Stimulated activated naive CD8-positive, alpha-beta T cell treated with anti-CD3 and anti-CD28 coated beads, Interleukin-15, amount 100 ng/mL, for 72 hours (primary cell): ENCODE data around the gene ANKRA2.
"Not testable (repeated sequence)": the region's sequence is repeated elsewhere in the genome, so short reads cannot be mapped to it uniquely, and the experiment has no call there.

ENCODE experiments used
- ATAC-seq: fragments of 150-1000 bp; cut with Tn5 transposase; 2 replicates; pipeline ENCODE4 v1.10.0; 2021; ENCODE audit warnings: mild to moderate bottlenecking, moderate library complexity
- DNase-seq, 2 donors: peaks; one replicate each; pipeline ENCODE4 v3.0.0; 2021 to 2022
- H3K27ac Mint-ChIP-seq, 2 donors: one replicate each; pipeline ENCODE4 v1.8.0; 2022; ENCODE audit warnings: mild to moderate bottlenecking in 2 of 2, mixed read lengths in 2 of 2, moderate library complexity in 2 of 2
- H3K27me3 Mint-ChIP-seq: one replicate; pipeline ENCODE4 v1.8.0; 2022; ENCODE audit warnings: mixed read lengths
- H3K4me1 Mint-ChIP-seq: one replicate; pipeline ENCODE4 v1.8.0; 2022; ENCODE audit warnings: mild to moderate bottlenecking, mixed read lengths
- H3K4me3 Mint-ChIP-seq, 2 donors: one replicate each; pipeline ENCODE4 v1.8.0; 2022; ENCODE audit warnings: mild to moderate bottlenecking in 2 of 2, mixed read lengths in 2 of 2, moderate library complexity in 1 of 2
- H3K9me3 Mint-ChIP-seq, 2 donors: one replicate each; pipeline ENCODE4 v1.8.0; 2022; ENCODE audit warnings: mixed read lengths in 2 of 2

The ANKRA2 gene

DNA sequence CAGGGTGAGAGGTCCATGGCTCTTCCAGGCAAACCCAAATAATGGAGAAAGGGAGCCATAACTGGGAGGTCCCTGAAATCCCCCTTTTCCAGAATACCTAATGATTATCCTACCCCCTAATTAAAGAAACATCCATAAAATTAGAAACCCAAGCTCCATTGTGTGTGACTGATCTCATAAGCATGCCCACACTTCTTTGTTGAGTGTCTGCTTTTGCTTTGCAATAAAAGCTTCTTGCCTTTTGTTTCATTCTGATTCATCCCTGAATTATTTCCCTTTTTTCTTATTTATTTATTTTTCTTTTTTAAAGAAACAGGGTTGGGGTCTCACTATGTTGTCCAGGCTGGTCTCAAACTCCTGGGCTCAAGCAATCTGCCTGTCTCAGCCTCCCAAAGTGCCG, 34.1 kb downstream of the ANKRA2 start:
- ATAC-seq (no peak), DNase-seq (no peak)
- Mint-ChIP-seq H3K27me3 (peaks cover 19% of the 10 kb centered on the region), H3K9me3 (no peaks in the 10 kb centered on the region), H3K4me1 (no peaks in the 10 kb centered on the region), H3K4me3 (no peak overlapping the region), H3K27ac (no peak overlapping the region)

DNA sequence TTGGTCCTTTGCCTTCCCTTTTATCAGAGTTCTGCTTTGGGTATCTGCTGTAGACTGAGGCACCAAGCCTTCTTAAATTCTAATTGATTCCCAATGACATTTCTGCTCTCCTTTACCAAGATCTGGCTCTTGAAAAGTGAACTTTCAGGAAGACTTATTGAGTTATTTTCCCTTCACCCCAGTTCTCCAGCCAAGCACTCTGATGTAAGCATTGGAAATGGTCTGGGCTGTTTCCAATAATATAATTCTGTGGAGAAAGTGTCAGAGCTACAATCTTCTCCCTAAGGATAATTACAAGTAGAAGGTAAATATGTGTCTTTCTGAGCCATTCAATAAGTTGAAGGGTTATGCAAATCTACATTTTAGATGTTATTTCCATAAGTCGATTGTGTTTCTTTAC, 36.4 kb downstream of the ANKRA2 start:
- DNase-seq (no peak), ATAC-seq (no peak)
- Mint-ChIP-seq H3K27me3 (peaks cover 8% of the 10 kb centered on the region), H3K9me3 (no peaks in the 10 kb centered on the region), H3K4me3 (no peak overlapping the region), H3K4me1 (no peaks in the 10 kb centered on the region), H3K27ac (no peak overlapping the region)

DNA sequence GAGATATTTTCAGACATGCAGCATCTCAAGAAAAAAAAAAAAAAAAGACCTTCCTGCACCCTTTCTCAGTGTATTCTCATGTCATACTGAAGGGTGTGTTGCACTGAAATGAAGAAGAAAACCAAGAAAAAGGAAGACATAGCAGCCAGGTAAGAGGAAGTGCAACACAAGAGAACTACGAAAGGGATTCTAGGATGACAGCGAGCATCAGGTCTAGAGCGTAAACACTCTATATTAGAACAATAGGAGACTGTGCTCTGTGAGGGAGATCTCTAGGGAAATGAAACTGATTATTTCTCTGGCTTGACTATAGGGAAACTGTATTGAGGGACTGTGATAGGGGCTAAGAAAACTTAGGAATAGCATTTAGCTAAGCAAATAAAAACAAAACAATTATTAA, 37.2 kb downstream of the ANKRA2 start:
- H3K4me1 Mint-ChIP-seq, result no peaks in the 10 kb centered on the region
- no peak overlapping the region for H3K27ac Mint-ChIP-seq
- no peaks in the 10 kb centered on the region for H3K9me3 Mint-ChIP-seq
- H3K27me3 Mint-ChIP-seq, result peaks cover 8% of the 10 kb centered on the region
- DNase-seq (no peak), ATAC-seq (no peak)
- no peak overlapping the region for H3K4me3 Mint-ChIP-seq

DNA sequence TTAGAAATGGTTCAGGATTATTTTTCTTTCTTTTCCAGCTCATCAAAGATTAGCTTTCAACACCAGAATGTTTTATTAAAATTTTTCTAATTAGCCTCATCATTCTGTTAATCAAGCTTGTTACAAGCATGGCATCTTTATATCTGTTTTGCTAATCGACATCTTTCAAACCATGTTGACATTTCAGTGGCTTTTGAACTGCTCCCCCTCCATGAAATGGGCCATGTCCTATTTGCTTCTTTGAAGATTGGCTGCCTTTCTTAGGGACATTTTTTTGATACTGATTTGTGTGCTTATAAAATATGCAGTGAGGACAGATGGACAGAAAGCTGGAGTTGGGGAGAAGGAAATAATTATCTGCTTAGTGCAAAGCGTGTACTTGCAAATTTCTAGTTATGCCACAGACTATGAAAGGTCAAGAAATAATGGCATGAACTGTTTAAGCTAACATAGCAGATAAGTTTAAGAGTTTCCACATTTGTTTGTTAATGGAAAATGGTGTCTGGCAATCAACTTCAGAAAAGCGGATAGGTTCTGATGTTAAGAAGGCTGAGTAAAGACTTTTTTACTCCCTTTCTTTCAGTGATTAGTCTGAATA, 39.7 kb downstream of the ANKRA2 start:
- Mint-ChIP-seq H3K27ac (no peak overlapping the region), H3K9me3 (no peaks in the 10 kb centered on the region), H3K4me1 (no peaks in the 10 kb centered on the region), H3K4me3 (no peak overlapping the region), H3K27me3 (no peaks in the 10 kb centered on the region)
- no peak for DNase-seq
- no peak for ATAC-seq

DNA sequence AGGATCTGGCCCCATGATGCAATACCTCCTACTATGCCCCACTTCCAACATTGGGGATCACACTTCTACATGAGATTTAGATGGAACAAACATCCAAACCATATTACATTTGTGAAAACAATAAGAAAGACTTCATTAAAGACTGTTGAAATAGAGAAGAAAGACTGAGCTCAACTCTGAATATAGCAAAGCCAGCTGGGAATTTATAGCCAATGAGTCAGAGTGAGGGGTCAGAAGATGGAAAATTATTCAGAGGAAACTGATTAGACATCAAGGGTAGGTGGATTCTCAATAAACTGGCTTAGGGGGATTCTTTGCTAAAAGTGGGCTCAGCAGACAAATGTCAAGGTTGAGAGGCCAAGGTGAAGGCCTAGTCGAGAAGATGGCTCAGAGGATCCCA, 41.6 kb downstream of the ANKRA2 start:
- ATAC-seq, result no peak
- no peak overlapping the region for H3K27ac Mint-ChIP-seq
- no peak for DNase-seq
- no peak overlapping the region for H3K4me3 Mint-ChIP-seq
- no peaks in the 10 kb centered on the region for H3K27me3 Mint-ChIP-seq
- H3K4me1 Mint-ChIP-seq, result peaks cover 10% of the 10 kb centered on the region
- no peaks in the 10 kb centered on the region for H3K9me3 Mint-ChIP-seq

DNA sequence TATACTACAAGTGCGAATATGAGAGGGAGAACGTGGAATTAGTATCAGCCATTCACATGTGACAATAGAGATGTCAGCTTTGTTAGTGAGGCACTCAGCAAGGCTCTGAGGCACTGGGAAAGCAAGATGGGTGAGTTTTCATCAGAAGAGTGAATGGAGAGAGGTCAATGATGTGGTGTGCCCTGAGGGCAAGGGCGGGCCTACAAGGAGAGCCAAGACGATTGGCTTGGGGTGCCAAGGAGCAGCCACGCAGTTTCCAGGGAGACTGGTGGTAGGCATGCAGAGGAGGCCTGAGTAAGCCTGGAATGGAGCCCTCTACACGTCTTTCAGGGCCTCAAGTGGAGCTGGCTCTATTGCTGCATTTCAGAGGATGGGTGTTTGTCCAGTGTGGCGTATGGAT, 42.5 kb downstream of the ANKRA2 start:
- Mint-ChIP-seq H3K27ac (no peak overlapping the region), H3K4me1 (peaks cover 10% of the 10 kb centered on the region), H3K9me3 (no peaks in the 10 kb centered on the region), H3K4me3 (no peak overlapping the region), H3K27me3 (no peaks in the 10 kb centered on the region)
- no peak for ATAC-seq
- no peak for DNase-seq

DNA sequence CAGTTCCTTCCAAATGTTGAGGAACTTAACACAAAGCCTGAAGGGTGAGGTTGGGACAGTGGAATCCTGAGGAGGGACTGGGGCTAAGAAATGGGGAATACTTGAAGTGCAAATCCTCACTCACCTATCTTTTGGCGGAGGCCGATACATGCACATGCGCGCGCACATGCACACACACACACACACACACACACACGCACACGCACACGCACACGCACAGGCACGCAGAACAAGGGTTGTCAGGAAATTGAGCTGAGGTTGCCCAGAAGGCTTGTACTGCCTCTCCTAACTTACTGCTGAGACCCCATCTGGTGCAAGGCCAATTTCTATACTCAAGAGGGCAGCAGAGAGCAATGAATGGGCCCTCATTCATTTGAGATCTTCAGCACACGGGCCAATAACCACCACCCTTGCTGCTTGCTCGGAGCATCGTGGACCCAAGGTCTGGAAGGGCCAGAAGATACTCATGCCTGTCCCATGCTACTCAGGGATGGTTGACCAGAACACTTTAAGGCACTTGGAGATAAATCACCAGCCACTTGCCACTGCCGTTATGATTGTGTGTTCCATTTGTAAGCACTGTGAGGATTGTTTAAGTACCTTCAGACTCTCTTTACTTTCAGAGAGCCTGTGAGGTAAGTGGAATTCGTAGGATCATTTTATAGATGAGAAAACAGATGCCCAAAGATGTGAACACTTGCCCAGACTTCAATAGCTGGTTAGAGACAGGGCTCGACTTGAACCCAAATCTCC, 45.7 kb downstream of the ANKRA2 start:
- no peaks in the 10 kb centered on the region for H3K27me3 Mint-ChIP-seq
- peak; percentile 72 to 76 for DNase-seq
- peaks cover 10% of the 10 kb centered on the region for H3K4me1 Mint-ChIP-seq
- peak overlapping the region in 1 of 2 donors; percentile 95 for H3K27ac Mint-ChIP-seq
- ATAC-seq, result peak; percentile 97
- H3K9me3 Mint-ChIP-seq, result no peaks in the 10 kb centered on the region
- H3K4me3 Mint-ChIP-seq, result peak overlapping the region; percentile 36 to 67

DNA sequence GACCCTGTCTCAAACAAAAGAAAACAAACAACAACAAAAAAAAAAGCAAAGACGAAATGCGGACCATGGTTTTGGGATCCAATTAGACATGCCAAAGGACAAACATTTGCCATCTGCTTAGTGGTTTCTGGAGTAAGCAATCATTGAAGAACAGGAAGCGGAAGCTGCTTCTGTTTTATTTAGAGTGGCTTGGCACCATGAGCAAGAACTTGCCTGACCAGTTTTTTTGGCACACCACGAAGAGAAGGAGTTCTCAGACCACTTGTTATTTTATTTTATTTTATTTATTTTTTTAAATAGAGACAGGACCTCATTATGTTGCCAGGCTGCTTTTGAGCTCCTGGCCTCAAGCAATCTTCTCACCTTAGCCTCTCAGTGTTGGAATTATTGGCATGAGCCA, 50.2 kb downstream of the ANKRA2 start:
- H3K27me3 Mint-ChIP-seq, result no peaks in the 10 kb centered on the region
- H3K4me1 Mint-ChIP-seq, result peaks cover 10% of the 10 kb centered on the region
- no peaks in the 10 kb centered on the region for H3K9me3 Mint-ChIP-seq
- no peak overlapping the region for H3K4me3 Mint-ChIP-seq
- ATAC-seq (no peak), DNase-seq (no peak)
- H3K27ac Mint-ChIP-seq, result no peak overlapping the region

DNA sequence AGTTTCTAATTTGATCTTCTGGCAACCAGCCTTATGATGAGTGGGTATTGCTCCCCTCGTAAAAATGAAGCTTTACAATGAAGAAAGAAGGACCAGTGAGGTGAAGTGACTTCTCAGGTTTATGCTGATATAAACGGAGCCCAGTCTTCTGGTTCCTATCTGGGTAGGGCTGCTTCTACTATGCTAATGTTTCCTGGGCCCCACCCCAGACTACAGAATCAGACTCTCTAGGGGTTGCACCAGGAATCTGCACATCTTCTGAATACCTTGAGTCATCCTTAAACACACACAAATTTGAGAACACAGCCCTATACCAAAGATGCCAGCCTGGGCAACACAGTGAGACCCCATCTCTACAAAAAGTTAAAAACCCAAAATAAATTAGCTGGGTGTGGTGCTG, 51.0 kb downstream of the ANKRA2 start:
- Mint-ChIP-seq H3K27ac (no peak overlapping the region), H3K27me3 (no peaks in the 10 kb centered on the region), H3K9me3 (no peaks in the 10 kb centered on the region), H3K4me1 (peaks cover 4% of the 10 kb centered on the region), H3K4me3 (no peak overlapping the region)
- ATAC-seq (no peak), DNase-seq (no peak)

DNA sequence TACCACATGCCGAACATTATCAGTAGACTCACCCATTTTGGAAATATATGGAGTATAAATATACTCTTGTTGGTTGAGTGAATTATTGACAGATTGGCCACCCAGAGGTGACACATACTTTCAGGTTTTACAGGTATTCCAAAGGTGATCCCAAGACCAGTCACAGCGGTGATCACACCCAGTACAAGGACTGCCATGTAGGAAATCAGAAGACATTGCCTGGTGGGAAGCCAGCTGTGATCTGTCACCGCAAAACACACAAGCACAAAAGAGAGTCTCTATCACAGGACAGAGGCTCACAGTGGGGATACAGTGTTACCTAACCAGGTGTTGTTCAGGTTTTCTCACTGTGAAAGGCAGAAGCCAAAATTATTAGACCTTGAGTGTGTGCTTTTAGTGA, 51.4 kb downstream of the ANKRA2 start:
- no peak overlapping the region for H3K4me3 Mint-ChIP-seq
- H3K27me3 Mint-ChIP-seq, result no peaks in the 10 kb centered on the region
- DNase-seq (no peak), ATAC-seq (no peak)
- H3K4me1 Mint-ChIP-seq, result no peaks in the 10 kb centered on the region
- no peaks in the 10 kb centered on the region for H3K9me3 Mint-ChIP-seq
- no peak overlapping the region for H3K27ac Mint-ChIP-seq

DNA sequence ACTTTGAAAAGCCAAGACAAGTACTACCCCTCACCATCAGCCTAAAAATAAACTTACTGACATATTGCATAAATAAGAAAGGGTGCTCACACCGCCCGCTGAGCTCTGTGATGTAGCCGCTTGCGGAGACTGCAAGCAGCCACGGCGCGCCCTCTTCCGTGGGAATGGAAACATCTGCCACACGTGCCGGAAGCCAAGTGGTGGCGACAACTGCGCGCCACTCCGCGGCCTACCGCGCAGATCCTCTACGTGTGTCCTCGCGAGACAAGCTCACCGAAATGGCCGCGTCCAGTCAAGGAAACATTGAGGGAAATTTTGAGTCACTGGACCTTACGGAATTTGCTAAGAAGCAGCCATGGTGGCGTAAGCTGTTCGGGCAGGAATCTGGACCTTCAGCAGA, 56.9 kb downstream of the ANKRA2 start:
- not testable (repeated sequence) for H3K4me1 Mint-ChIP-seq, H3K27ac Mint-ChIP-seq, DNase-seq, H3K27me3 Mint-ChIP-seq, H3K4me3 Mint-ChIP-seq, H3K9me3 Mint-ChIP-seq
- peak; percentile 70 for ATAC-seq

DNA sequence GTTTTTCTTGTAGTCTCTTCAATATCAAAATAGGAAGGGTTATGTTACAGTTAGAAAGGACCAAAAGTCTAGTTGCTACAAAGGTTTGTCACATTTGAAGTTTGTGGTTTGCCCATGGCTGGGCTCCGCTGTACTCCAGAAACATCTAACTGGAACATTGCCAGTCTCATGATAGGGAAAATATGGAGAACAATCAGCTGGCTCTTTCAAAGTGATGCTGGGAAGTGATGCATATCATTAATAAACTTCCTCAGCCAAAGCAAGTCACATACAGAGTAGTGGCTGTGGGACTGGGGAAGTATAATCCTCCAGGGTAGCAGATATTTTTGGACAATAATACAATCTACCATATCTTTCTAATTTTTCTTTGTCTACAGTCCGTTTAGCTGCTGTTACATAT, 58.4 kb downstream of the ANKRA2 start:
- H3K27me3 Mint-ChIP-seq, result no peaks in the 10 kb centered on the region
- H3K4me3 Mint-ChIP-seq, result no peak overlapping the region
- peaks cover 7% of the 10 kb centered on the region for H3K4me1 Mint-ChIP-seq
- DNase-seq, result no peak
- no peak overlapping the region for H3K27ac Mint-ChIP-seq
- no peaks in the 10 kb centered on the region for H3K9me3 Mint-ChIP-seq
- no peak for ATAC-seq

DNA sequence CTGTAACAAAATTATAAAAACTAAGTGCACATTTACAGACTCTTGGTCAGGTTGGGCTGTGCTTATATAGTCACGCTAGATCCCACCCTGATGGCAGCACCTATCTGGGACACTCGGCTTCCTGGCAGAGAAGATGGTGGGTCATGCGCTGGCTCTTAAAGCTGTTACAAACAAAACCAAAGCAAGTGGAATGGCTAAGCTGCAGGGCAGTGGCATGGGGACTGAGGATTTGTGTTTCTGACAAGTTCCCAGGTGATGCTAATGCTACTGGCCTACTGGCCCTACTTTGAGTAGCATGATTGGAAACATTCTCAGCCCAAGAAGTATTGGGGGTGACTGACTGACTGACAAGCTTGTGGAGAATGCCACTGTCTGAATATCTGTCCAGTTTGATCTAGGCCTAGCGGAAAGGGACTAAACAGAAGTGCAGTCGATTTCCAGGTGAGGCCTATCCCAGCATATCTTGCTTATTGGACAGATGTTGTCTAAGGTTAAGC, 58.9 kb downstream of the ANKRA2 start:
- no peak for ATAC-seq
- no peaks in the 10 kb centered on the region for H3K9me3 Mint-ChIP-seq
- H3K27me3 Mint-ChIP-seq, result no peaks in the 10 kb centered on the region
- DNase-seq, result no peak
- H3K27ac Mint-ChIP-seq, result no peak overlapping the region
- H3K4me1 Mint-ChIP-seq, result peaks cover 10% of the 10 kb centered on the region
- H3K4me3 Mint-ChIP-seq, result no peak overlapping the region
